NCI-H510A treated with DMSO at 0.1 percent for 48 hours (cell line): ENCODE data around the gene MELTF.

Experiments
- DNase-seq: peaks from one replicate; lab custom pipeline; 2025; lab: John Stamatoyannopoulos, UW

The MELTF gene

GRCh38 chr3:196994056-196994455 lies 35.6 kb downstream of the MELTF start:
- DNase-seq = no peak

GRCh38 chr3:196992461-196993065 lies 37.1 kb downstream of the MELTF start:
- DNase-seq = no peak

- DNase-seq = no peak
Measured at GRCh38 chr3:196991581-196992460, 37.8 kb downstream of the MELTF start.

GRCh38 chr3:196990601-196991007 lies 39.0 kb downstream of the MELTF start:
- no peak for DNase-seq

GRCh38 chr3:196989721-196990262 lies 39.8 kb downstream of the MELTF start:
- DNase-seq = peak; percentile 91

GRCh38 chr3:196988241-196989029 lies 41.2 kb downstream of the MELTF start:
- peak; percentile 32 for DNase-seq

GRCh38 chr3:196987022-196987421 lies 42.6 kb downstream of the MELTF start:
- DNase-seq = no peak

GRCh38 chr3:196985954-196986885 lies 43.4 kb downstream of the MELTF start:
- DNase-seq = no peak

GRCh38 chr3:196985298-196985697 lies 44.3 kb downstream of the MELTF start:
- no peak for DNase-seq

GRCh38 chr3:196983186-196983585 lies 46.4 kb downstream of the MELTF start:
- no peak for DNase-seq

GRCh38 chr3:196981657-196982056 lies 48.0 kb downstream of the MELTF start:
- DNase-seq = no peak

GRCh38 chr3:196979545-196979944 lies 50.1 kb downstream of the MELTF start:
- no peak for DNase-seq

- DNase-seq = no peak
Measured at GRCh38 chr3:196976941-196977340, 52.7 kb downstream of the MELTF start.

- DNase-seq = no peak
Measured at GRCh38 chr3:196975349-196975748, 54.3 kb downstream of the MELTF start.

- no peak for DNase-seq
Measured at GRCh38 chr3:196974661-196975060, 55.0 kb downstream of the MELTF start.

GRCh38 chr3:196971094-196971698 lies 58.4 kb downstream of the MELTF start:
- DNase-seq = no peak

- no peak for DNase-seq
Measured at GRCh38 chr3:196970547-196971093, 59.0 kb downstream of the MELTF start.

GRCh38 chr3:196969660-196970546 lies 59.7 kb downstream of the MELTF start:
- peak; percentile 67 for DNase-seq

GRCh38 chr3:196969134-196969659 lies 60.4 kb downstream of the MELTF start:
- no peak for DNase-seq
